ENCODE measurements around the gene SPATA2.
"Not testable (repeated sequence)": the region's sequence is repeated elsewhere in the genome, so short reads cannot be mapped to it uniquely, and the experiment has no call there.

The SPATA2 gene

GRCh38 chr20:49866051-49866450 is 49.3 kb downstream of the SPATA2 start:
- DNase-seq (ENCODE audit: low read depth in 1 of 2, low spot score in 1 of 2): no peak
- TF ChIP-seq JUND (IDR thresholded peaks at IDR 0.05; ENCODE audit: low read depth): no peak
- in situ Hi-C loops (cut with HindIII; ENCODE audit: low pct_unique_long_range_greater_than_20kb, low sequenced_read_pairs): no loop called here

GRCh38 chr20:49865559-49865958 is 49.8 kb downstream of the SPATA2 start:
- TF ChIP-seq JUND (IDR thresholded peaks at IDR 0.05; ENCODE audit: low read depth): no peak
- DNase-seq (ENCODE audit: low read depth in 1 of 2, low spot score in 1 of 2): no peak
- in situ Hi-C loops (cut with HindIII; ENCODE audit: low pct_unique_long_range_greater_than_20kb, low sequenced_read_pairs): no loop called here

GRCh38 chr20:49863666-49864065 is 51.7 kb downstream of the SPATA2 start:
- no peak for DNase-seq (ENCODE audit: low read depth in 1 of 2, low spot score in 1 of 2)
- TF ChIP-seq JUND (IDR thresholded peaks at IDR 0.05; ENCODE audit: low read depth): no peak
- in situ Hi-C loops (cut with HindIII; ENCODE audit: low pct_unique_long_range_greater_than_20kb, low sequenced_read_pairs): no loop called here

- in situ Hi-C loops (cut with HindIII; ENCODE audit: low pct_unique_long_range_greater_than_20kb, low sequenced_read_pairs): no loop called here
- DNase-seq (ENCODE audit: low read depth in 1 of 2, low spot score in 1 of 2): no peak
- TF ChIP-seq JUND (IDR thresholded peaks at IDR 0.05; ENCODE audit: low read depth): no peak
Observed at GRCh38 chr20:49862607-49863200, 52.6 kb downstream of the SPATA2 start.

GRCh38 chr20:49861232-49861631 is 54.1 kb downstream of the SPATA2 start:
- DNase-seq (ENCODE audit: low read depth in 1 of 2, low spot score in 1 of 2); in situ Hi-C loops (cut with HindIII; ENCODE audit: low pct_unique_long_range_greater_than_20kb, low sequenced_read_pairs): not testable (repeated sequence)

- peak; percentile 59 to 90 for DNase-seq (ENCODE audit: low read depth in 1 of 2, low spot score in 1 of 2)
- in situ Hi-C loops (cut with HindIII; ENCODE audit: low pct_unique_long_range_greater_than_20kb, low sequenced_read_pairs): no loop called here
- TF ChIP-seq JUND (IDR thresholded peaks at IDR 0.05; ENCODE audit: low read depth): peak; percentile 90
Observed at GRCh38 chr20:49859807-49860206, 55.5 kb downstream of the SPATA2 start.

GRCh38 chr20:49859011-49859410 is 56.3 kb downstream of the SPATA2 start:
- TF ChIP-seq JUND (IDR thresholded peaks at IDR 0.05; ENCODE audit: low read depth): no peak
- DNase-seq (ENCODE audit: low read depth in 1 of 2, low spot score in 1 of 2): no peak
- in situ Hi-C loops (cut with HindIII; ENCODE audit: low pct_unique_long_range_greater_than_20kb, low sequenced_read_pairs): no loop called here

GRCh38 chr20:49858076-49858585 is 57.2 kb downstream of the SPATA2 start:
- no peak for TF ChIP-seq JUND (IDR thresholded peaks at IDR 0.05; ENCODE audit: low read depth)
- DNase-seq (ENCODE audit: low read depth in 1 of 2, low spot score in 1 of 2): no peak
- in situ Hi-C loops (cut with HindIII; ENCODE audit: low pct_unique_long_range_greater_than_20kb, low sequenced_read_pairs): no loop called here

GRCh38 chr20:49856904-49857303 is 58.4 kb downstream of the SPATA2 start:
- in situ Hi-C loops (cut with HindIII; ENCODE audit: low pct_unique_long_range_greater_than_20kb, low sequenced_read_pairs): no loop called here
- no peak for TF ChIP-seq JUND (IDR thresholded peaks at IDR 0.05; ENCODE audit: low read depth)
- no peak for DNase-seq (ENCODE audit: low read depth in 1 of 2, low spot score in 1 of 2)

GRCh38 chr20:49854190-49854875 is 61.0 kb downstream of the SPATA2 start:
- TF ChIP-seq JUND (IDR thresholded peaks at IDR 0.05; ENCODE audit: low read depth): no peak
- no peak for DNase-seq (ENCODE audit: low read depth in 1 of 2, low spot score in 1 of 2)
- in situ Hi-C loops (cut with HindIII; ENCODE audit: low pct_unique_long_range_greater_than_20kb, low sequenced_read_pairs): no loop called here

- in situ Hi-C loops (cut with HindIII; ENCODE audit: low pct_unique_long_range_greater_than_20kb, low sequenced_read_pairs): no loop called here
- DNase-seq (ENCODE audit: low read depth in 1 of 2, low spot score in 1 of 2): no peak
- no peak for TF ChIP-seq JUND (IDR thresholded peaks at IDR 0.05; ENCODE audit: low read depth)
Observed at GRCh38 chr20:49853640-49854039, 61.7 kb downstream of the SPATA2 start.

Data from T47D (cell line).